ENCODE data around the gene SLC16A3. TPM values are rescaled to one million over a fixed set of nuclear protein-coding genes. Genes with fewer than 3 reads are reported as not detected.
A peak's percentile ranks its signal among the peaks of the same experiment; 100 is the strongest.

The SLC16A3 gene
- total RNA-seq, 1 donor from 2014 or later = 68.8 TPM

- H3K27me3 Mint-ChIP-seq (ENCODE audit: low read depth) = no peaks in the 10 kb centered on the region
- no peak for TF ChIP-seq CTCF (IDR thresholded peaks at IDR 0.05; ENCODE audit: unreplicated experiment)
- peak overlapping the region; percentile 66 for H3K27ac Mint-ChIP-seq
- no peak for DNase-seq (ENCODE audit: low spot score in 2 of 2, unreplicated experiment in 2 of 2)
- peaks cover 49% of the 10 kb centered on the region for H3K4me1 Mint-ChIP-seq
- peaks cover 24% of the 10 kb centered on the region for H3K36me3 Mint-ChIP-seq
- H3K4me3 Mint-ChIP-seq = peak overlapping the region; percentile 28
- H3K9me3 Mint-ChIP-seq = no peaks in the 10 kb centered on the region
Observed at GRCh38 chr17:82267575-82268379, 38.9 kb downstream of the SLC16A3 start.

- no peak overlapping the region for H3K4me3 Mint-ChIP-seq
- DNase-seq (ENCODE audit: low spot score in 2 of 2, unreplicated experiment in 2 of 2) = no peak
- no peak for TF ChIP-seq CTCF (IDR thresholded peaks at IDR 0.05; ENCODE audit: unreplicated experiment)
- H3K36me3 Mint-ChIP-seq = peaks cover 19% of the 10 kb centered on the region
- peaks cover 55% of the 10 kb centered on the region for H3K4me1 Mint-ChIP-seq
- H3K27me3 Mint-ChIP-seq (ENCODE audit: low read depth) = no peaks in the 10 kb centered on the region
- H3K27ac Mint-ChIP-seq = peak overlapping the region; percentile 24
- H3K9me3 Mint-ChIP-seq = no peaks in the 10 kb centered on the region
Observed at GRCh38 chr17:82269138-82269881, 40.5 kb downstream of the SLC16A3 start.

- no peaks in the 10 kb centered on the region for H3K9me3 Mint-ChIP-seq
- DNase-seq (ENCODE audit: low spot score in 2 of 2, unreplicated experiment in 2 of 2) = no peak
- TF ChIP-seq CTCF (IDR thresholded peaks at IDR 0.05; ENCODE audit: unreplicated experiment) = no peak
- H3K27ac Mint-ChIP-seq = peak overlapping the region; percentile 50
- peaks cover 58% of the 10 kb centered on the region for H3K4me1 Mint-ChIP-seq
- no peak overlapping the region for H3K4me3 Mint-ChIP-seq
- no peaks in the 10 kb centered on the region for H3K27me3 Mint-ChIP-seq (ENCODE audit: low read depth)
- H3K36me3 Mint-ChIP-seq = peaks cover 15% of the 10 kb centered on the region
Observed at GRCh38 chr17:82269882-82270500, 41.1 kb downstream of the SLC16A3 start.

- no peaks in the 10 kb centered on the region for H3K27me3 Mint-ChIP-seq (ENCODE audit: low read depth)
Observed at GRCh38 chr17:82270651-82271050, 41.8 kb downstream of the SLC16A3 start.

More at GRCh38 chr17:82270651-82271050, 41.8 kb downstream of the SLC16A3 start:
- Mint-ChIP-seq H3K36me3 (peaks cover 15% of the 10 kb centered on the region), H3K9me3 (no peaks in the 10 kb centered on the region), H3K4me1 (peaks cover 58% of the 10 kb centered on the region), H3K27ac (peak overlapping the region; percentile 50), H3K4me3 (peak overlapping the region; percentile 44)
- no peak for TF ChIP-seq CTCF (IDR thresholded peaks at IDR 0.05; ENCODE audit: unreplicated experiment)
- no peak for DNase-seq (ENCODE audit: low spot score in 2 of 2, unreplicated experiment in 2 of 2)
